WTC11 (cell line): Measurements from ENCODE around the gene SBF1.

Source experiments
- CREB1 ChIP-seq: sonication (generic); formaldehyde crosslinking; IDR thresholded peaks from 2 replicates; pipeline ENCODE4 v1.8.0; 2023; ENCODE audit warnings: mild to moderate bottlenecking, missing genetic modification reagents
- CTCF ChIP-seq: fragments of 200-600 bp; IDR thresholded peaks from 2 replicates; pipeline ENCODE4 v1.8.0; 2022; ENCODE audit warnings: antibody characterized with exemption
- E2F5 ChIP-seq: sonication (generic); formaldehyde crosslinking; IDR thresholded peaks from 2 replicates; pipeline ENCODE4 v1.8.1; 2022; ENCODE audit warnings: mild to moderate bottlenecking, moderate library complexity, missing genetic modification reagents
- ETV6 ChIP-seq: sonication (generic); formaldehyde crosslinking; IDR thresholded peaks from 2 replicates; pipeline ENCODE4 v1.8.1; 2022; ENCODE audit warnings: mild to moderate bottlenecking, missing genetic modification reagents
- FOXJ3 ChIP-seq: sonication (generic); formaldehyde crosslinking; IDR thresholded peaks from 2 replicates; pipeline ENCODE4 v1.9.0; 2021; ENCODE audit warnings: missing genetic modification reagents, mild to moderate bottlenecking, borderline replicate concordance
- MAX ChIP-seq: sonication (generic); formaldehyde crosslinking; IDR thresholded peaks from 2 replicates; pipeline ENCODE4 v1.8.0; 2022; ENCODE audit warnings: mild to moderate bottlenecking, missing genetic modification reagents
- MXD4 ChIP-seq: fragments of 250-450 bp; sonication (Bioruptor Pico); IDR thresholded peaks from 2 replicates; pipeline ENCODE4 v1.8.0; 2021; ENCODE audit warnings: mild to moderate bottlenecking, moderate library complexity, borderline replicate concordance
- ZBTB43 ChIP-seq: sonication (generic); formaldehyde crosslinking; IDR thresholded peaks from 2 replicates; pipeline ENCODE4 v1.8.1; 2023; ENCODE audit warnings: mild to moderate bottlenecking, missing genetic modification reagents
- ZNF512 ChIP-seq: sonication (generic); formaldehyde crosslinking; IDR thresholded peaks from 2 replicates; pipeline ENCODE4 v1.8.1; 2022; ENCODE audit warnings: missing genetic modification reagents, borderline replicate concordance

GRCh38 chr22:50497093-50497492, 22.3 kb upstream of the SBF1 start:
- TF ChIP-seq ETV6 (no peak), CTCF (no peak), ZBTB43 (CRISPR knock-in tag) (no peak), CREB1 (CRISPR knock-in tag) (no peak), E2F5 (CRISPR knock-in tag) (no peak), ZNF512 (no peak), FOXJ3 (CRISPR knock-in tag) (no peak), MAX (no peak), MXD4 (CRISPR knock-in tag) (no peak)
